Ramos (cell line): ENCODE results near the gene KRT14.
"Not testable (repeated sequence)": the region's sequence is repeated elsewhere in the genome, so short reads cannot be mapped to it uniquely, and the experiment has no call there.

Experiments used
- in situ Hi-C: fragments of 300-500 bp; cut with MboI; formaldehyde crosslinking; loops from one replicate; pipeline ENCODE4 v1.14.3; 2022; ENCODE audit warnings: low sequenced_read_pairs; ENCODE audit not compliant: unreplicated experiment

The KRT14 gene

DNA sequence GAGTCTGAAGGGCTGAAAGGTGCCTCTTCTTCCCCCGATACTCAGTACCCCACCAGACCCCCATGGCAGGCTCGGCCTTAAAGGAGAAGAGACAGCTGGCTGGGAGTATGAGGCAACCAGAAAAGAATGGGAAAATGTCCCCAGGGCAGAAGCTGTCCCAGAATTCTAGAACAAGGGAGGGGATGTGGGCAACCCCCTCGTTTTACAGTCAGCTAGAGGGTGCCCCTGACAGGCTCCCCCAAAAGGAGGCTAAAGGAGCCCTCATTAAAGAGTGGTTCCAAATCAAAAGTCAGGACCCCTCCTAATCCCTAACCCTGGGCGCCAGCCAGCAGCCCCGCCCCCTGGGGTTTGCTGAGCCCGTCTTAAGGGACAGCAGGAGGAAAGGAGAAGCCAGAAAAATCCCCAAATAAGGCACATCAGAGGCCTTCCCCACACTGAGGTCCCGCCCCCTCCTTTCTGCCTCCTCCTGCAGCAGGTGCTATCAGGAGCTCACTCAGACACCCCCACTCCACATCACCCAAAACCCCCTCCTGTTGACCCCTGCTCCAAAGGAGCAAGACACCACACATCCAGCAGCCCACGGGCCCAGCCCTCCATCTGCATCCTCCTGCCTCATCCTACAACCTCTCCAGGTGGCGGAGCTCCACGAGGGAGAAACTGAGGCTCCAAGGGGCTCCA lies 36.6 kb upstream of the KRT14 start:
- in situ Hi-C loops: not testable (repeated sequence)

DNA sequence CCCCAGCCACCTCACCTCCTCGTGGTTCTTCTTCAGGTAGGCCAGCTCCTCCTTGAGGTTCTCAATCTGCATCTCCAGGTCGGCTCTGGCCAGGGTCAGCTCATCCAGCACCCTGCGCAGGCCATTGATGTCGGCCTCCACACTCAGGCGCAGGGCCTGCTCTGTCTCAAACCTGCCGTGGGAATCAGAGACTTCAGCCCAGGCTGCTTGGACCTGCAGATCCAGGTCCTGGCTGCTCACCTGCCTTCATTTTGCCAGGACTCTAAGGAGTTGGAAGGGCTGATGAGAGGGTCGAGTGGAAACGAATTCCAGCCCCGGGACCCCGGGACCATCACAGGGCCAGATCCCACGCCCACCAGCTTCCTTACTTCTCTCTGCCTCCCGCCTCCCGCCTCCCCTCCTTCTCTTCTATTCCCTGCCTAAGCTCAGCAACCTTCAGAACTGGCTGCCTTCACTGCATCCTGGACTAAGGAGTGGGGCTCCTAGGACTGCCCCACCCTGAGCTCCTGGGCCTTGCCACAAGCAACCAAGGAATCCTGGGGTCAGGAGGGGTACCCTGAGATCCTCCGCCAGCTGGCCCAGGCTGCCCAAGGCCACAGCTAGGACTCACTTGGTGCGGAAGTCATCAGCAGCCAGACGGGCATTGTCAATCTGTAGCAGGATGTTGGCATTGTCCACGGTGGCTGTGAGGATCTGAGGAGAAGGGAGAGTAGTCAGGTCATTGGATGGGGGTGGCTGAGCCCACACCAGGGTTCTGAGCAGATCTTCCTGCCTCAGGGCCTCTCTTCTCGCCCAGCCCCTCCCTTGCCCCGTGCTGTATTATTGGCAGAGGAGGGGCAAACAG lies 35.9 kb upstream of the KRT14 start:
- in situ Hi-C loops: not testable (repeated sequence)

DNA sequence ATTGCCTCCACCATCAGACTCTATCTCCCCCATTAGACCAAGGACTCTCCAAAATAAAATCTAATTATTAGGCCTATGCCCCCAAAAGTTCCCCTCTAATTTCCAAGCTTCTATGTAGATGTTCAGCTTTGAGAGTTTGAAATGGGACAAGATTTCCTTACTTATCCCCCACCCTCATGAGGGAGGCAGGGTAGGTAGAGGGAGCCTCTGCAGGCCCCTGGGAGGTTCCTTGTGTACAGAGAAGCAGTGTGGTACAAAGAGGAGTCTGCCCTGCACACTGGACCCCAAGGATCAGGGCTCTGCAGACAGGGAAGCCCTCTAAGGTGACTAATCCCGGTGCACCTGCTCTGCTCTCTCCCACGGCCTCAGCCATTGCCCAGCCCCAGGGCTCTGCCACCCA lies 35.2 kb upstream of the KRT14 start:
- in situ Hi-C loops: no loop called here

DNA sequence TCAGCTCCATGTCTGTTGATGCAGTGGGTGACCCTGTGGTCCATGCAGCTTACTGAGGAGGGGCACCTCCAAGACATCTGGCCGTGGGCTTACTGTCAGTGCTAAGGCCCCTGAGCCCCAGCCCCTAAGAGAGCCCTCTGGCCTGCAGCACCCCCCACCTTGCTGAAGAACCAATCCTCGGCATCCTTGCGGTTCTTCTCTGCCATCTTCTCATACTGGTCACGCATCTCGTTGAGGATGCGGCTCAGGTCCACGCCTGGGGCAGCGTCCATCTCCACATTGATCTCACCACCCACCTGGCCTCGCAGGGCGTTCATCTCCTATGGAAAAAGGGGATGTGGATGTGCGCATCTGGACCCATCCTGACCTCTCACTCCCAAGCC lies 34.7 kb upstream of the KRT14 start:
- in situ Hi-C loops: not testable (repeated sequence)

DNA sequence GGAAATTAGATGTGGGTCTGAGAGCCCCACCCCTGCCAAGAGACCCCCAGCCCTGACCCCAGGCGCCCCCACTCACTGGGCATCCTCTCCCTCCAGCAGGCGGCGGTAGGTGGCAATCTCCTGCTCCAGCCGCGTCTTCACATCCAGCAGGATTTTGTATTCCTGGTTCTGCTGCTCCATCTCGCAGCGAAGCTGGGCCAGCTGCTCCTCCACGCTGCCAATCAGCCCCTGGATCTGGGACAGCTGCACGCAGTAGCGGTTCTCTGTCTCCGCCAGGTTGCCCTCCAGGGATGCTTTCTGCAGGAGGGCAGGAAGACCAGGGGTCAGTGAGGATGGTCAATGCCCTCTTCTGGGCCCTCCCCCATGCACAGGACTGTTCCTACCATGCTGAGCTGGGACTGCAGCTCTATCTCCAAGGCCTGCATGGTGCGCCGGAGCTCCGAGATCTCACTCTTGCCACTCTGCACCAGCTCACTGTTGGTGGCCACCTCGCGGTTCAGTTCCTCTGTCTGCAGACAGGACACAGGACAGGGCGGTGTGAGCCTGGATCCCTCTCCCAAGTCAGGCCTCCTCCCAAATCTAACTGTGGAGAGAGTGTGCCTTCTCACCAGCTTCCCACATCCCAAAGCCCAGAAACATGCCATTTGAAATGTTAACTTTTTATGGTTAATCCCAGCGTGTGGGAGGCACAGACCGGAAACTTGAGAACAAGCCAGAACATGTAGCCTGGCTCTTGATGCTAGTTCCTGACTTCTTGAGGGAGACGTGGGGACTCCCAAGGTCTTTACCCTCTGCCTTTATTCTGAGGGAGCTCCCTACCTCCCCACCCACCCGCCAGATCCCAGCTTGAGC lies 34.1 kb upstream of the KRT14 start:
- in situ Hi-C loops: no loop called here

DNA sequence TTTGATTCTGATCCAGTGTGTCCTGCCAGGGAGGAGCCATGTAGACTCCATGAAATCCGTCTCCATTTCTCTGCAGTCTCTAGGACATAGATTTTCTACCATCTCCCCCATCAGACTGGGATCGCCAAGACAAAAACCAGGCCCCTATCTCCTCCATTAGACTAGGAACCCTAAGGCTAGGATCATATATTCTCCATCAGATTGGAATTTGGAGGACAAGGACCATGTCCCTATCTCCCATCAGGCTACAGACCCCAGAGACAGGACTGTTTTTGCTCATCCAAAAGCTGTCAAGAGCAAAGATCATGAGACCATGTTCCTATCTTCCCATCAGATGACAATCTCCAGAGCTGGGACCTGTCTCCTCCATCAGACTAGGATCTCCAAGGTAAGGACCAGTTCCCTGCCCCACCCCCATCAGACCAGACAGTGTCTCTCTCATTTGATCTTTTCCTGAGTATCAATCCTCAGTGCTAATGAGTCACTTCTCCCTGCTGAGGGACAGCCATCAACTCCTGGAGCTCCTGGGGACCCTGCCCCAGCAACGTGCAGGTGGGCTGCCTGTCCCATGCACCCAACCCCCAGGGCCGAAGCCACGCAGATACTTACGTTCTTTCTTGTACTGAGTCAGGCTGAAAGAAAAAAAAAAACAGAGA lies 33.4 kb upstream of the KRT14 start:
- in situ Hi-C loops: not testable (repeated sequence)

DNA sequence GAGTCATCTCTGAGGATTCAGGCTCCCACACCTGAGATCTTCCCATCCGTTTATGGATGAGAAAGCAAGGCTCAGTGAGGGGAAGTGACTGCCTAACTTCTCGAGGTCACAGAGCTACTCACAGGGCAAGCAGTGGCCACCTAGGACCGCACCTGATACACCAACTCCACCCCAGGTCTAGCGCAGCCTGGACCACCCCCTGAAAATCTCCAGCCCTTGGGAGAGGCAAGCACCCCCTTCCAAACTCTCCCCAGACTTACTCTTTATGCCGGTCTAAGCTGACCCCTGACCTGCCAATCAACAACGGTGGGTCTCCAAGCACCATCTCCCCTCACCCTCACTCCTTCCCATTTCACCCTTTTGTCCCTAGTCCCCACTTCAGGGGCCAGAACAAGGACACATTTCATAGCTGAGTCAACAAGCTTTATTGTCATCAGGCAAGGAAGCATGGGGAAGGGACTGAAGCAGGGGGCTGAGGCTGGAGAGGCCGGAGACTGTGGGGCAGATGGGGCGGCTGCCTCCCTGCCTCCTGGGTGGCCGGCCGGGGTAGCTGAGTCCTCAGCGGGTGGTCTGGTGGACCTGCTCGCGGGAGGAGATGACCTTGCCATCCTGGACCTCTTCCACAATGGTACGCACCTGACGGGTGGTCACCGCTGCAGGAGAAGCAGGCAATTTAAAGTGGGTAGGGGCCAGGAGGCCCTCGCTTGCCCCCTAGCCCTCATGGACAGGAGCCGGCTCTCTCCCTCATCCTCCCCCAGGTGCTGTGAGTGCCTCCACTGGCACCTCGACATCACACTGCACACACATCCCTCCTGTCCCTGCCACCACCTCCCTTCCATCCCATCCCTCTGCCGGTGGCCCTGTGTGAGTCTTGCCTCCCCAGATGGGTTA lies 32.6 kb upstream of the KRT14 start:
- in situ Hi-C loops: no loop called here

DNA sequence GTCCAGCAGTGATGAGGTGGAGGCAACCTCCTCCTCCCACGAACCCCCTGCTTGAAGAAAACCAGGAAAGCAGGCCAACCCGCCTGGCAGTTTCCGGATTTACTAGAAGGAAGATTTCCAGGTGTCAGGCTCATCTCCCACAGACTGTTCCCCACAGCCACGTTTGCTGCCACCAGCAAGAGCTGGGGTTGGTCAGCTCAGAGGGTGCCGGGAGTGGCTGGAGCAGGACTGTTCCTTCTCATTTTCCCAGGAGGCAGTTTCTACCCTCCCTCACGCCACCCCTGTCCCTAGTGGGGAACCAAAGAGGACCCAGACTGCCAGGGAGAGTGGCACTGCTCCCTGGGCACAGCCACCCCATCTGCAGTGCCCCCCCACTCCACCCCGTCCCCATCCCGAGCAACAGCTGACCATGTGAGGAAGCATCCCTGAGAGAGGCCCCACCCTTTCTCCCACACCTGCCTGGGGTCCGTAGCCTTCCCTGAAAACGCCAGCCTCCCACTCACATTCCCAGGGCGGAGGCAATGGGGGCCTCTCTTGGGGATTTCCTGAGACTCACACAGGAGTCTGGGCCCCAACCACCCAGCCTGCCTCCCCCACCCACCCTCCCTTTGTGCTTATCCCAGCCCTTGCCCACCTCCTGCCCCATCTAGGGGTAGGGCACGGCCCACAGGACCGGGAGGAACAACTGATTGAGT lies 31.8 kb upstream of the KRT14 start:
- in situ Hi-C loops: no loop called here

DNA sequence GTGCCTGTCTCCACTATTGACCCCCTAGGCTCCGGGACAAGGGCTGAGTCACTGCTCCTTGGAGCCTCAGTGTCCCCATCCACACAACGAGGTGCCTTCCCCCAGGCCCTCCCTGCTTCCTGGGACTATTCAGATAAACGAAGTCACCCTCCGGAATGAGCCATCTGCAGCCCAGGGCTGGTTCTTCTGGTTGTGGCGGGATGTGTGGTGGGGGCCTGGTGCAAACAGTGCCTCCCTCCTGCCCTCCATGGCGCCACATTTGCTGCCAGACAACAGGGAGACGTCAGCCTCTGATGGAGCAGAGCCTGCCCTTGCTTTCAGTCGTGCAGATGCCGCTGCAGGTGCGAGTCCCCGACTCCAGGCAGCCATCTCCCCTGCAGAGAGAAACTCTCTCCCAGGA lies 31.0 kb upstream of the KRT14 start:
- in situ Hi-C loops: no loop called here

DNA sequence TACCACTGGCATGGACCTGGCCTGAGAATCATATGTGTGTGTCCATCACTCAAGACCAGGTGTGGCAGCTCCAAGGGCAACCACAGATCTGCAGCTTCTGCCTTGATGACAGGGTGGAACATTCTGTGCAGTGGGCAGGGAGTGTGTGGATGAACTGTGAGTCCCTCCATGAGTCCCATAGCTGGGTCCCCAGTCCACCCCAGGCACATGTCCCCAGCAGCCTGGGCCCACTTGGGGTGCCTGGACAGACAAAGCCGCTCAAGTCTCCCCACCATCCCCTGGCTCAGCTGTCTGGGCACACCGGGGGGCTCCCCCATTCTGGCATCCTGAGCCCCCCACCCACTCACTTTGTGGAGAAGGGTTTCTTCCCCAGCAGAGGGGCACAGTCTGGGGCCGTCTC lies 30.4 kb upstream of the KRT14 start:
- in situ Hi-C loops: no loop called here

DNA sequence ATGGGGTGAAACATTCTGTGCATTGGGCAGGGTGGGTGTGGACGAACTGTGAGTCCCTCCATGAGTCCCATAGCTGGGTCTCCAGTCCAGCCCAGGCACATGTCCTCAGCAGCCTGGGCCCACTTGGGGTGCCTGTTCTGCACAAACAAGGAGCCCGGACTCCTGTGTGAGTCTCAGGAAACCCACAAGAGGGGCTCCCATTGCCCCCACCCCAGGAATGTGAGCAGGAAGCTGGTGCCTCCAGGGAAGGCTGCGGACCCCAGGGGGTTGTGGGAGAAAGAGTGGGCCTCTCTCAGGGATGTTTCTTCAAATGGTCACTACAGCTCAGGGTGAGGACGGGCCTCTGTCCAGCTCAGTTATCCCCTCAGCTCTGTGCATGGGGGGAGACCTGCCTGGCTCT lies 29.8 kb upstream of the KRT14 start:
- in situ Hi-C loops: not testable (repeated sequence)

DNA sequence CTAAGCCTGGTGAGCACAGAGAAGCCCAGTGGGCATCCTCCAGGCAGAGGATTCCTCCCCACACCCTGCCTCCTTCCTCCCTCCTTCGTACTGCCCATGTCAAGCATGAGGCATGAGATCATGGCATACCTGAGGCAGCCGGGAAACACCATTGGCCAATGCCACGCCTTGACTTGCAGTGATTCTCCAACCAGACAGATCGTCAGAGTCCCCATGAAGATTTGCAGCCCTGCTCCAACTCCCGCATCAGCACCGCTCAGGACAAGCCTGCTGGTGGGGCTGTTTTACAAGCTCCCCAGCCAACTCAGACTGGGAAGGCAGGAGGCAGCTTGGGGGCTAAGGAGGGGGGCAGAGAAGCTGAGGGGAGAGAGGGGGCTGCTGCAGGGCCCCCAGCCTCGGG lies 28.8 kb upstream of the KRT14 start:
- in situ Hi-C loops: no loop called here

DNA sequence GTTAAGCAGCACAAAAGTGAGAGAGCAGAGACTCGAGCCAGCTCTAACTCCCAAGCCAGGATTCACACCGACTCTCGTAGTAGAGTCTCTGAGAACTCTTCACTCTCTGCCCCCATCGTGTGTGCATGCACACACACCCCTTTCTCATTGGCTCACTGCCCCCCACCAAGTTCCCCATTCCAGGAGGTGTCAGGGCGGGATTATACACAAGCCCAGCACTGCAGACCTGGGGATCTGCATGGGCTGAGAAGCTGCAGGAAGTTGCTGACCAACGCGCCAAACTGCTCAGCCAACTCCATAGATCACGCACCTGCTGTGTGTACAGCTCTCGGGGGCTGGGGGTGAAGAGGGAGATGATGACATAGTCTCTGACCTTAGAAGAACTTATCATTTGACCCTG lies 28.1 kb upstream of the KRT14 start:
- in situ Hi-C loops: not testable (repeated sequence)

DNA sequence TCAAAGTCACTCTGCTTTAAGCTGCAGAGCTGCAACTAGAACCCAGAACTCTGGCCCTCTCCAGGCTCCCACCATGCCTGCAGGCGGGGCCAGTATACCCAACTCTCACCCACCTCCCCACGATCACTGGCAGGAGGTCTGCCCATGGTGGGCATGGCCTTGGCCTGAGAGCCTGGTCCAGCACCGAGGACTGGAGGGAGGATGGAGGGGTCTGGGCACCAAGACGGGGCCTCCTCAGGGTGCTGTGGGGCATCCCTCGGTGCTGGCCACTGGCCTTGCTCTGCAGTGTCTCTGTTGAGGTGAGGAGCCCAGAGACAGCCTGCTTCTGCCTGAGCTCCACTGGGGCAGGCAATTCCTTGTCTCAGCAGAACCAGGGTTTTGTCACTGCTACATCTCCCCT lies 27.4 kb upstream of the KRT14 start:
- in situ Hi-C loops: no loop called here

DNA sequence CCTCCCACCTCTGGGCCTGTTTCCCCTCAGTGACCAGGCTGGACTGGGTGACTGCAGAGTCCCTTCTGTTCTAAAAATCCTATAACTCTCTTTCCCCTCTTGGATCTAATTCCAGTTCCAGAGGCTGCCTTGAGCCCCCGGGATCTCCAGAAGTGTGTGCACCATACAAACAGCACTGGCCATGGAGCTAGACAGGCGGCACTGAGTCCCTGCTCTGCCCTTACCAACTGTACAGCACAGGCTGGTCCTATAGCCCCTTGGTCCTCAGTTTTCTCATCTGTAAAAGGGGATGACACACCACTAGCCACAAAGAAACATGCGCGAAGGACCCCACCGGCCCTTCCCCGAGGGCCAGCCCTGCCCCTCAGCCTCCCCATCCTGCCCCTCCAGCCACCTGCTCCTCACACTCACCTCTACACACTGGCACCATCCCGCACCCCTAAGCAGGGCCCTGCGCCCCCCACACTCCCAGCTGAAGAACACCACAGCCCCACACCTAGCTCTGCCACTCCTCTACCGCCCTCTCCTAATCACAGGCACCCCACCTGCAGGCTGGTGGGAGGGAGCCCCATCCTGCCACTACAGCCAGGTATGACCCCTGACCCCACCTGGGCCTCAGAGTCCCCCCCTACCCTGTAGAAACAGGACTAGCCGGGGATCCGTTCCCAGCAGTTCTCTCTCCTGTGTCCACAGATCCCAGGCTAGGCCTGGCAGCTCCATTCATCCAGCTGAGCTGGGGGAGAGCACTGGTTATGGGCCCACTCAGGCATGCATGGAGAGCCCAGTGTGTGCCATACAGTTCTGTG lies 26.8 kb upstream of the KRT14 start:
- in situ Hi-C loops: no loop called here

DNA sequence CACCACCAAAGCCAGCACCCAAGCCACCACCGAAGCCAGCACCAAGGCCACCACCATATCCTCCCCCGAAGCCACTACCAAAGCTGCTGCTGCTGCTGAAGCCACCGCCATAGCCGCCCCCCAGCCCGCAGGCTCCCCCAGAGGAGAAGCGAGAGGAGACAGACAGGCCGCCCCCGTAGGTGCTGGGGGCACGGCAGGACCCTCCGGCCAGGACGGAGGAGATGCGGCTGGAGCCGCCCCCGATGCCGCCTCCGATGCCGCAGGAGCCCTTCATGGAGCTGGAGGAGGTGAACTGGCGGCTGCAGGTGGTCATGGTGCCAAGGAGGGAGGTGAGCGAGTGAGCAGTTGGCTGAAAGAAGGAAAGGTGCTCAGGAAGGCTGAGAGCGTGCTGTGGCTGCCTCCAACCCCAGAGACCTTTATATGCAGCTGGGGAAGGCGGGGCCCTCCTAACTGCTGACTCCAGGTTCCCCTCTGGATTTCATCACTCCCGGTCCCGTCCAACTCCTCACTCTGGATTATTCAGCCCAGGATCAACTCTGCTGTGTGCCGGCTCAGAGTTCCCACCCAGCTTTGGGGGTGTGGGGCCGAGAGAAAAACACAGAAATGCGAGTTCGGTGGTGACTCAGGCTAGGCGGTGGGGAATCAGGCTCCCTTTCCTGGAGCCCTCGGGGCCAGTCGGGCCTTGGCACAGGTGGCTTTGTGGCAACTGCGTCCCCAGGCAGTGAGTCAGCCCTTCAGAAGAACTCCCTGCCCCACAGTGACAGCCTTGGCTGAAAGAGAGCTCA lies 25.9 kb upstream of the KRT14 start, which contains the start of gene KRT16:
Gene KRT16, minus strand, starts transcription at position 392 of the 785 bp plus-strand sequence. Its CDS starts 79 bp downstream, at position 313.
- in situ Hi-C loops: not testable (repeated sequence)

DNA sequence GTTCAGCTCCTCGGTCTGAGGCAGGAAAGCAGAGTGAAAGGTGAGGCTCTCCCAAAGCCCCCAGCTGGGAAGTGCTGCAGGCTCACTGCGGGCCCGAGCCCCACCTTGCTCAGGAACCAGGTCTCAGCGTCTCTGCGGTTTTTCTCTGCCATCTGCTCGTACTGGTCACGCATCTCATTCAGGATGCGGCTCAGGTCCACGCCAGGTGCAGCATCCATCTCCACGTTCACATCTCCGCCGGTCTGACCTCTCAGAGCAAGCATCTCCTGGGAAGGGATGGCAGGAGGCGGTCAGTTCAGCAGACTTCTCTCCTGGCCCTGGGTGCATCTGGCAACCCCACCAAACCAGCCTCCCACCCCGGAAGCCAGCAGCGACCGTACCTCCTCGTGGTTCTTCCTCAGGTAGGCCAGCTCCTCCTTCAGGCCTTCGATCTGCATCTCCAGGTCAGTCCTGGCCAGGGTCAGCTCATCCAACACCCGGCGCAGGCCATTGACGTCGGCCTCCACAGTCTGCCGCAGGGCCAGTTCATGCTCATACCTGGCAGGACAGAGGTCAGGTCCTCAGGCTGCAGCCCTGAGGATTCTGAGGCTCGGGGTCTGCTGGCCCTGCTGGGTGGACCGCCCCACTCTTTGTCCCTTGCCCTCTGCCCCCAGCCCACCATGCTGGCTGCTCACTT lies 24.4 kb upstream of the KRT14 start:
- in situ Hi-C loops: no loop called here
